ENCODE measurements around the gene MRPL48.

DNA sequence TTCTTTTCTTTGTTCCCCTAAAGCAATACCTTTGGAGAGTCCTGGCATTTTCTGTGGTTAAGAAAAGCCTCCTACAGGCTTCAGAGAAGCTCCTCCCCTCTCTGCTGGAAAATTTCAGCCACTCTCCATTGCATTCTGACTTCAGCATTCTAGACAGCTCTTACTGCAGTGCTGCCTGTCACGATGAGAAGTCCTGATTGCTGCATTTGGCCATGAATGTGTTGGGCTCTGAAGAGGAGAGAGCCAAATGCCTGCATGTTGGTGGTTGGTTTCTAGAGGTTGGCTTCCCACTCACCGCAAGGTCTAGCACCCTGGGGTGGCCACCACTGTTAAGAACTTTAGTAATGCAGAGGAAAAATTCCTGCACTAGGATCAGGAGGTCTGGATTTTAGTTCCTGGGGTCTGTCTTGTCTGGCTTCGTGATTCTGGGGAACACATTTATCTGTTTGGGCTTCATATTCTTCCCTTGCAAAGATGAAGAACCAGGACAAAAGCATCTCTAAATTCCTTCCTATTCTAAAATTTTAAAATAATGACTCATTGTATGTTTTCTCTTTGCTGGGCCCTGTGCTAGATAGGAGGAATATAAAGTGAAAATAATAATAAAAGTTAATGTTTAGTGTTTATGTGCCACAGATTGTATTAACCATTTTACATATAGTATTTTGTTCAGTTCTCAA is 50.9 kb downstream of the MRPL48 start:
- TF ChIP-seq, protein P1, sequence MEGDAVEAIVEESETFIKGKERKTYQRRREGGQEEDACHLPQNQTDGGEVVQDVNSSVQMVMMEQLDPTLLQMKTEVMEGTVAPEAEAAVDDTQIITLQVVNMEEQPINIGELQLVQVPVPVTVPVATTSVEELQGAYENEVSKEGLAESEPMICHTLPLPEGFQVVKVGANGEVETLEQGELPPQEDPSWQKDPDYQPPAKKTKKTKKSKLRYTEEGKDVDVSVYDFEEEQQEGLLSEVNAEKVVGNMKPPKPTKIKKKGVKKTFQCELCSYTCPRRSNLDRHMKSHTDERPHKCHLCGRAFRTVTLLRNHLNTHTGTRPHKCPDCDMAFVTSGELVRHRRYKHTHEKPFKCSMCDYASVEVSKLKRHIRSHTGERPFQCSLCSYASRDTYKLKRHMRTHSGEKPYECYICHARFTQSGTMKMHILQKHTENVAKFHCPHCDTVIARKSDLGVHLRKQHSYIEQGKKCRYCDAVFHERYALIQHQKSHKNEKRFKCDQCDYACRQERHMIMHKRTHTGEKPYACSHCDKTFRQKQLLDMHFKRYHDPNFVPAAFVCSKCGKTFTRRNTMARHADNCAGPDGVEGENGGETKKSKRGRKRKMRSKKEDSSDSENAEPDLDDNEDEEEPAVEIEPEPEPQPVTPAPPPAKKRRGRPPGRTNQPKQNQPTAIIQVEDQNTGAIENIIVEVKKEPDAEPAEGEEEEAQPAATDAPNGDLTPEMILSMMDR (IDR thresholded peaks at IDR 0.05) = no peak
- TF ChIP-seq POLR2AphosphoS5 (IDR thresholded peaks at IDR 0.05; ENCODE audit: insufficient read depth in 1 of 2, low read depth in 1 of 2) = no peak

Data from vagina (tissue), 2 donors.